Fibroblast of villous mesenchyme (primary cell): ENCODE measurements around the gene KIF2C. TPM values are rescaled to one million over a fixed set of nuclear protein-coding genes. Genes with fewer than 3 reads are reported as not detected.
"Not testable (repeated sequence)": the region's sequence is repeated elsewhere in the genome, so short reads cannot be mapped to it uniquely, and the experiment has no call there.

Source experiments
- DNase-seq: peaks from one replicate; pipeline ENCODE4 v3.0.0-alpha.2; 2010; ENCODE audit warnings: low read depth
- H3K4me3 ChIP-seq: 2 replicates; pipeline ENCODE4 v1.5.1; 2011; ENCODE audit warnings: low read depth, mild to moderate bottlenecking, low read length
- total RNA-seq: library from RNA; depleted of rRNA; stranded (reverse); fragments of >200 nt; gene quantifications from 2 replicates; pipeline ENCODE4 v1.2.3, GENCODE V29; 2012
- TF ChIP-seq, protein P1 (sequence below): IDR thresholded peaks from 2 replicates; pipeline ENCODE4 v1.5.1; 2012; ENCODE audit warnings: low read depth, mild to moderate bottlenecking, low read length; ENCODE audit not compliant: insufficient read depth

Gene KIF2C
- total RNA-seq, 1 donor, result 26.8 TPM

- TF ChIP-seq, protein P1, sequence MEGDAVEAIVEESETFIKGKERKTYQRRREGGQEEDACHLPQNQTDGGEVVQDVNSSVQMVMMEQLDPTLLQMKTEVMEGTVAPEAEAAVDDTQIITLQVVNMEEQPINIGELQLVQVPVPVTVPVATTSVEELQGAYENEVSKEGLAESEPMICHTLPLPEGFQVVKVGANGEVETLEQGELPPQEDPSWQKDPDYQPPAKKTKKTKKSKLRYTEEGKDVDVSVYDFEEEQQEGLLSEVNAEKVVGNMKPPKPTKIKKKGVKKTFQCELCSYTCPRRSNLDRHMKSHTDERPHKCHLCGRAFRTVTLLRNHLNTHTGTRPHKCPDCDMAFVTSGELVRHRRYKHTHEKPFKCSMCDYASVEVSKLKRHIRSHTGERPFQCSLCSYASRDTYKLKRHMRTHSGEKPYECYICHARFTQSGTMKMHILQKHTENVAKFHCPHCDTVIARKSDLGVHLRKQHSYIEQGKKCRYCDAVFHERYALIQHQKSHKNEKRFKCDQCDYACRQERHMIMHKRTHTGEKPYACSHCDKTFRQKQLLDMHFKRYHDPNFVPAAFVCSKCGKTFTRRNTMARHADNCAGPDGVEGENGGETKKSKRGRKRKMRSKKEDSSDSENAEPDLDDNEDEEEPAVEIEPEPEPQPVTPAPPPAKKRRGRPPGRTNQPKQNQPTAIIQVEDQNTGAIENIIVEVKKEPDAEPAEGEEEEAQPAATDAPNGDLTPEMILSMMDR, result no peak
- peak; percentile 96 for DNase-seq
- H3K4me3 ChIP-seq, result peak within 1 kb of the TSS; percentile 61
Observed at GRCh38 chr1:44808063-44808937, 68.7 kb downstream of the KIF2C start, which contains the start of gene BTBD19. Gene BTBD19, plus strand, starts transcription at chr1:44808523. Its CDS starts 298 bp downstream, at chr1:44808821.

GRCh38 chr1:44808938-44809917 lies 69.6 kb downstream of the KIF2C start:
- H3K4me3 ChIP-seq, result peak overlapping the region; percentile 61
- TF ChIP-seq, protein P1, result peak; percentile 34
- peak; percentile 86 for DNase-seq

GRCh38 chr1:44810101-44810761 lies 70.6 kb downstream of the KIF2C start:
- peak overlapping the region; percentile 61 for H3K4me3 ChIP-seq
- no peak for DNase-seq
- TF ChIP-seq, protein P1, result no peak

DNA sequence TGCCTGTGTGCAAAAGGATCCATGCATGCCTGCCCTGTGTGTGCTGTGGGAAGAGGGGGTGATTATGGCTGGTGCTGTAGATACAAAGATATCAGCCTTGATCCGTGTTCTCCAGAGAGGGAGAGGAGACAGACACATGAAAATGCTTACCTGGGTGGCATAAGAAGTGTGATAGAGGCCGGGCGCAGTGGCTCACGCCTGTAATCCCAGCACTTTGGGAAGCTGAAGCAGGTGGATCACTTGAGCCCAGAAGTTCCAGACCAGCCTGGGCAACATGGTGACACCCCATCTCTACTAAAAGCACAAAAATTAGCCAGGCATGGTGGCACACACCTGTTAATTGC lies 71.1 kb downstream of the KIF2C start:
- not testable (repeated sequence) for DNase-seq, H3K4me3 ChIP-seq

GRCh38 chr1:44811234-44811633 lies 71.6 kb downstream of the KIF2C start:
- peak overlapping the region; percentile 6 for H3K4me3 ChIP-seq
- no peak for DNase-seq
- TF ChIP-seq, protein P1, result no peak

DNA sequence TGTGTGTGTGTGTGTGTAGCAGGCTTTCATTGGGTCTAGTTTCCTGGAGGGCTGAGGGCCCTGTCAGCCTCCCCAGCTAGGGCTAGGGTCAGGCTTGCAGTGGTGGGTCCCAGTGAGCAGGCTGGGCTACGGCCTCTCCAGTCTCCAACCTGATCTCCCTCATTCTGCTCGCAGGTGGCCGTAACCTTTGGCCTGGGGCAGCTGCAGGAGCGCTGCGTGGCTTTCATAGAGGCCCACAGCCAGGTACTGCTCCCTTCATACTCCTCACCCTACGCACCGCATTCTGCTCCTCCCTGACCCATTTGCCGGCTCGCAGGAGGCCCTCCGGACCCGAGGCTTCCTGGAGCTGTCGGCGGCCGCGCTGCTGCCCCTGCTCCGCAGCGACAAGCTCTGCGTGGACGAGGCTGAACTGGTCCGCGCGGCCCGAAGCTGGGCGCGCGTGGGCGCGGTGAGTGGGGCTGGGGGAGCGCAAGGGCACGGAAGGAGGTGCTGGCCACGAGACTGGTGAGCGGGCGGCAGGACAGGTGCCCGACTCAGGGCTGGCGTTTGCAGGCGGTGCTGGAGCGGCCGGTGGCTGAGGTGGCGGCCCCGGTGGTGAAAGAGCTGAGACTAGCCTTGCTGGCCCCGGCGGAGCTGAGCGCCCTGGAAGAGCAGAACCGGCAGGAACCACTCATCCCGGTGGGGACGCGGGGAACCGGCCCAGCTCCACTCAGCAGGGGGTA lies 73.3 kb downstream of the KIF2C start:
- H3K4me3 ChIP-seq, result no peak overlapping the region
- no peak for DNase-seq
- TF ChIP-seq, protein P1, result no peak

GRCh38 chr1:44815926-44816325 lies 76.3 kb downstream of the KIF2C start:
- DNase-seq, H3K4me3 ChIP-seq: not testable (repeated sequence)
